H9 (cell line): Measurements from ENCODE around the gene SAT2. TPM values are rescaled to one million over a fixed set of nuclear protein-coding genes. Genes with fewer than 3 reads are reported as not detected.
A peak's percentile ranks its signal among the peaks of the same experiment; 100 is the strongest.

ENCODE experiments used
- DNase-seq: peaks from one replicate; pipeline ENCODE4 v3.0.0-alpha.2; 2017
- H2AFZ ChIP-seq: one replicate; pipeline ENCODE4 v1.6.1; 2013; ENCODE audit warnings: mild to moderate bottlenecking, low read length, control low read depth, moderate library complexity
- H2AK5ac ChIP-seq: 2 replicates; pipeline ENCODE4 v1.6.1; 2013; ENCODE audit warnings: low read length, control low read depth, mixed read lengths; ENCODE audit not compliant: insufficient read length
- H2BK120ac ChIP-seq: one replicate; pipeline ENCODE4 v1.6.1; 2013; ENCODE audit warnings: low read depth, mild to moderate bottlenecking, low read length, control low read depth, inconsistent platforms; ENCODE audit not compliant: poor library complexity, severe bottlenecking
- H2BK12ac ChIP-seq: 2 replicates; pipeline ENCODE4 v1.6.1; 2013; ENCODE audit warnings: low read length, control low read depth, mixed read lengths, low read depth; ENCODE audit not compliant: insufficient read length
- H2BK15ac ChIP-seq: 2 replicates; pipeline ENCODE4 v1.6.1; 2013; ENCODE audit warnings: low read depth, low read length, control low read depth
- H2BK20ac ChIP-seq: one replicate; pipeline ENCODE4 v1.6.1; 2013; ENCODE audit warnings: low read depth, mild to moderate bottlenecking, low read length, control low read depth, inconsistent platforms; ENCODE audit not compliant: poor library complexity, severe bottlenecking
- H2BK5ac ChIP-seq: 2 replicates; pipeline ENCODE4 v1.6.1; 2013; ENCODE audit warnings: low read length, control low read depth, mixed read lengths; ENCODE audit not compliant: insufficient read length
- H3K14ac ChIP-seq: 2 replicates; pipeline ENCODE4 v1.6.1; 2013; ENCODE audit warnings: low read length, control low read depth; ENCODE audit not compliant: insufficient read depth
- H3K18ac ChIP-seq: 2 replicates; pipeline ENCODE4 v1.6.1; 2013; ENCODE audit warnings: low read depth, mild to moderate bottlenecking, mixed read lengths, low read length, control low read depth; ENCODE audit not compliant: insufficient read length
- H3K23ac ChIP-seq: 2 replicates; pipeline ENCODE4 v1.6.1; 2013; ENCODE audit warnings: low read length, control low read depth, mixed read lengths, low read depth; ENCODE audit not compliant: insufficient read length
- H3K23me2 ChIP-seq: 2 replicates; pipeline ENCODE4 v1.6.1; 2013; ENCODE audit warnings: low read depth, mild to moderate bottlenecking, mixed read lengths, low read length, control low read depth; ENCODE audit not compliant: insufficient read length, poor library complexity, severe bottlenecking
- H3K27ac ChIP-seq: 2 replicates; pipeline ENCODE4 v1.5.1; 2013; ENCODE audit warnings: low read length, control low read depth, mixed read lengths, low read depth; ENCODE audit not compliant: insufficient read length
- H3K27me3 ChIP-seq: 2 replicates; pipeline ENCODE4 v1.6.1; 2013; ENCODE audit warnings: low read length, control low read depth, inconsistent platforms; ENCODE audit not compliant: insufficient read depth
- H3K4ac ChIP-seq: 2 replicates; pipeline ENCODE4 v1.6.1; 2013; ENCODE audit warnings: low read depth, mild to moderate bottlenecking, control low read depth, inconsistent platforms, low read length, moderate library complexity
- H3K4me1 ChIP-seq: 2 replicates; pipeline ENCODE4 v1.6.1; 2013; ENCODE audit warnings: low read length, control low read depth, inconsistent platforms; ENCODE audit not compliant: insufficient read depth
- H3K4me2 ChIP-seq: 2 replicates; pipeline ENCODE4 v1.6.1; 2013; ENCODE audit warnings: low read length, control low read depth, mixed read lengths; ENCODE audit not compliant: insufficient read length, insufficient read depth
- H3K56ac ChIP-seq: 2 replicates; pipeline ENCODE4 v1.6.1; 2013; ENCODE audit warnings: low read depth, mild to moderate bottlenecking, mixed read lengths, low read length, control low read depth; ENCODE audit not compliant: insufficient read length
- H3K79me1 ChIP-seq: 2 replicates; pipeline ENCODE4 v1.6.1; 2013; ENCODE audit warnings: low read depth, mild to moderate bottlenecking, moderate library complexity, low read length, control low read depth, inconsistent platforms; ENCODE audit not compliant: insufficient read depth, poor library complexity, severe bottlenecking
- H3K79me2 ChIP-seq: 2 replicates; pipeline ENCODE4 v1.6.1; 2013; ENCODE audit warnings: low read length, control low read depth, inconsistent platforms; ENCODE audit not compliant: insufficient read depth
- H3K9ac ChIP-seq: 2 replicates; pipeline ENCODE4 v1.6.1; 2013; ENCODE audit warnings: low read length, control low read depth, mixed read lengths; ENCODE audit not compliant: insufficient read length; ENCODE audit errors: extremely low read depth
- H3K9me3 ChIP-seq: one replicate; pipeline ENCODE4 v1.6.1; 2013; ENCODE audit warnings: low read depth, low read length, inconsistent platforms; ENCODE audit not compliant: control insufficient read depth
- H3T11ph ChIP-seq: one replicate; pipeline ENCODE4 v1.6.1; 2013; ENCODE audit warnings: mild to moderate bottlenecking, low read length, control low read depth, inconsistent platforms
- H4K20me1 ChIP-seq: one replicate; pipeline ENCODE4 v1.6.1; 2013; ENCODE audit not compliant: control insufficient read depth, insufficient read length, insufficient read depth
- H4K5ac ChIP-seq: 2 replicates; pipeline ENCODE4 v1.6.1; 2013; ENCODE audit warnings: low read depth, mild to moderate bottlenecking, mixed read lengths, low read length, control low read depth; ENCODE audit not compliant: insufficient read length
- H4K8ac ChIP-seq: replicated peaks from 2 replicates; pipeline ENCODE4 v1.6.1; 2013; ENCODE audit warnings: low read length, control low read depth, mixed read lengths, low read depth; ENCODE audit not compliant: insufficient read length
- H4K91ac ChIP-seq: 2 replicates; pipeline ENCODE4 v1.6.1; 2013; ENCODE audit warnings: low read depth, mild to moderate bottlenecking, moderate library complexity, mixed read lengths, low read length, control low read depth; ENCODE audit not compliant: insufficient read length
- H3K27ac Mint-ChIP-seq, 3 experiments: 2 replicates in 2 of 3; 3 replicates in 1 of 3; pipeline ENCODE4 v1.8.0; 2020 to 2021; ENCODE audit warnings: mixed read lengths in 3 of 3, mild to moderate bottlenecking in 1 of 3, moderate library complexity in 1 of 3
- H3K27me3 Mint-ChIP-seq: 2 replicates; pipeline ENCODE4 v1.8.0; 2021; ENCODE audit warnings: low read depth, mild to moderate bottlenecking, moderate library complexity, mixed read lengths
- H3K36me3 Mint-ChIP-seq, 3 experiments: 2 replicates in 2 of 3; 3 replicates in 1 of 3; pipeline ENCODE4 v1.8.0; 2020 to 2021; ENCODE audit warnings: low read depth in 3 of 3, mixed read lengths in 3 of 3; ENCODE audit not compliant: insufficient read depth in 1 of 3
- H3K4me1 Mint-ChIP-seq, 2 experiments: 2 replicates each; pipeline ENCODE4 v1.8.0; 2020; ENCODE audit warnings: mixed read lengths in 2 of 2
- H3K4me3 Mint-ChIP-seq, 2 experiments: 2 replicates in 1 of 2; 3 replicates in 1 of 2; pipeline ENCODE4 v1.8.0; 2020 to 2021; ENCODE audit warnings: mild to moderate bottlenecking in 2 of 2, mixed read lengths in 2 of 2, moderate library complexity in 1 of 2
- H3K9me3 Mint-ChIP-seq, 2 experiments: 2 replicates in 1 of 2; 3 replicates in 1 of 2; pipeline ENCODE4 v1.8.0; 2020; ENCODE audit warnings: mild to moderate bottlenecking in 2 of 2, mixed read lengths in 2 of 2, moderate library complexity in 1 of 2
- WGBS: extraction: QIAGEN DNeasy Blood & Tissue Kit; methylation state at CpG from one replicate; pipeline ENCODE4 v1.1.7; 2013; ENCODE audit warnings: missing lambda C conversion rate, low lambda C conversion rate, mixed read lengths; ENCODE audit not compliant: insufficient read length; ENCODE audit errors: extremely low coverage; 5-methylcytosine and 5-hydroxymethylcytosine counted together
- total RNA-seq: library from RNA; stranded (reverse); gene quantifications from 2 replicates; pipeline ENCODE4 v1.2.1, GENCODE V29; 2021
- TF ChIP-seq, protein P1 (sequence below): fragments of 200-600 bp; sonication (generic); conservative IDR thresholded peaks from 3 replicates; pipeline ENCODE4 v1.8.0; 2021; ENCODE audit warnings: antibody characterized with exemption, mild to moderate bottlenecking

SAT2 gene
- total RNA-seq, 1 experiment from 2014 or later, result 72.1 TPM

DNA sequence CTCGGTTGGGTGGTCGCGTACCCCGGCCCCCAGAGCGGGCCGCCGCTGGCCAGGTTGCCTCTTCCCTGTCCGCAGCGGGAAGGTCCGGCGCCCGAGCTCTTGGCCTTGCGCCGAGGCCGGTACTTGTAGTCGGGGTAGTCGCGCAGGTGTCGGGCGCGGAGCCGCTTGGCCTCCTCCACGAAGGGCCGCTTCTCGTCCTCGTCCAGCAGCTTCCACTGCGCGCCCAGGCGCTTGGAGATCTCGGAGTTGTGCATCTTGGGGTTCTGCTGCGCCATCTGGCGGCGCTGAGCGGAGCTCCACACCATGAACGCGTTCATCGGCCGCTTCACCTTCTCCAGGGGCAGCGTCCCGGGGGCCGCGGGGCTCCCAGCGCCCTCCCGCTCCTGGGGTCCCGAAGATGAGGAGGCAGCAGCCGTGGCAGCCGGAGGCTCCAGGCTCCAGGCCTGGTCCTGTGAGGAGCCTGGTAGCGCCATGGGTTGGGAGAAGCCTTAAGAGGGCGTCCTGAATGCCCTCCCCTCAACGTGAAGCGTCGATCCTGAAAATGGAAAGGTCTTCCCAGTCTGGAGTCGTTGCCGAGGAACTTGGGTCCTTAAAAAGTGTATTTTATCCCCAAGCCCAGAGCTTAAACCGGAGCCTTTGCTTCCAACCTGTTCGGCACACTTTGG lies 38.3 kb downstream of the SAT2 start:
- Histone ChIP-seq H2AK5ac (no peak overlapping the region), H4K20me1 (no peaks in the 10 kb centered on the region), H3K23ac (no peak overlapping the region), H2BK12ac (no peak overlapping the region), H3T11ph (no peak overlapping the region), H3K4me1 (no peaks in the 10 kb centered on the region; the same call in 1 of the 2 replicates), H3K4ac (no peak overlapping the region; the same call in 1 of the 2 replicates), H3K9ac (peak overlapping the region; percentile 70), H2BK5ac (no peak overlapping the region), H3K27ac (no peak overlapping the region), H3K18ac (peak overlapping the region; percentile 34), H4K5ac (no peak overlapping the region), H3K79me1 (no peaks in the 10 kb centered on the region), H2AFZ (no peak overlapping the region), H3K9me3 (no peaks in the 10 kb centered on the region), H4K8ac (no peak overlapping the region), H3K14ac (peak overlapping the region; percentile 89), H2BK20ac (no peak overlapping the region), H3K79me2 (no peaks in the 10 kb centered on the region), H3K56ac (peak overlapping the region; percentile 20), H2BK15ac (peak overlapping the region; percentile 87), H3K27me3 (no peaks in the 10 kb centered on the region), H3K4me2 (peak overlapping the region; percentile 91), H2BK120ac (no peak overlapping the region), H4K91ac (no peak overlapping the region), H3K23me2 (peaks cover 10% of the 10 kb centered on the region)
- Mint-ChIP-seq H3K27me3 (no peaks in the 10 kb centered on the region), H3K9me3 (no peaks in the 10 kb centered on the region), H3K4me3 (peak overlapping the region in 1 of 2 experiments; percentile 48; a peak in 2 of 5 replicates), H3K4me1 (peaks cover 25 to 56% of the 10 kb centered on the region in 2 experiments), H3K36me3 (peaks cover 27 to 62% (median 53%) of the 10 kb centered on the region in 3 experiments), H3K27ac (peak overlapping the region in 2 of 3 experiments; percentile 65 to 83; a peak in 2 of 7 replicates)
- DNase-seq, result peak; percentile 93
- TF ChIP-seq, protein P1, sequence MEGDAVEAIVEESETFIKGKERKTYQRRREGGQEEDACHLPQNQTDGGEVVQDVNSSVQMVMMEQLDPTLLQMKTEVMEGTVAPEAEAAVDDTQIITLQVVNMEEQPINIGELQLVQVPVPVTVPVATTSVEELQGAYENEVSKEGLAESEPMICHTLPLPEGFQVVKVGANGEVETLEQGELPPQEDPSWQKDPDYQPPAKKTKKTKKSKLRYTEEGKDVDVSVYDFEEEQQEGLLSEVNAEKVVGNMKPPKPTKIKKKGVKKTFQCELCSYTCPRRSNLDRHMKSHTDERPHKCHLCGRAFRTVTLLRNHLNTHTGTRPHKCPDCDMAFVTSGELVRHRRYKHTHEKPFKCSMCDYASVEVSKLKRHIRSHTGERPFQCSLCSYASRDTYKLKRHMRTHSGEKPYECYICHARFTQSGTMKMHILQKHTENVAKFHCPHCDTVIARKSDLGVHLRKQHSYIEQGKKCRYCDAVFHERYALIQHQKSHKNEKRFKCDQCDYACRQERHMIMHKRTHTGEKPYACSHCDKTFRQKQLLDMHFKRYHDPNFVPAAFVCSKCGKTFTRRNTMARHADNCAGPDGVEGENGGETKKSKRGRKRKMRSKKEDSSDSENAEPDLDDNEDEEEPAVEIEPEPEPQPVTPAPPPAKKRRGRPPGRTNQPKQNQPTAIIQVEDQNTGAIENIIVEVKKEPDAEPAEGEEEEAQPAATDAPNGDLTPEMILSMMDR, result peak; percentile 89
- no CpG with 5 or more reads among the region's 56 CpGs for WGBS
